Kidney epithelial cell (primary cell): Measurements from ENCODE around the gene DISC1. TPM values are rescaled to one million over a fixed set of nuclear protein-coding genes. Genes with fewer than 3 reads are reported as not detected.

Source experiments
- DNase-seq: peaks from one replicate; pipeline ENCODE4 v3.0.0-alpha.2; 2010; ENCODE audit warnings: low read depth
- H3K27me3 ChIP-seq: 2 replicates; pipeline ENCODE4 v1.6.0; 2011; ENCODE audit warnings: low read length; ENCODE audit not compliant: control insufficient read depth, insufficient read depth
- H3K36me3 ChIP-seq: 2 replicates; pipeline ENCODE4 v1.5.1; 2011; ENCODE audit warnings: low read length; ENCODE audit not compliant: control insufficient read depth, insufficient read depth
- H3K4me3 ChIP-seq: 2 replicates; pipeline ENCODE4 v1.5.1; 2011; ENCODE audit warnings: low read depth, mild to moderate bottlenecking, control low read depth, low read length
- CTCF ChIP-seq: IDR thresholded peaks from 2 replicates; pipeline ENCODE4 v1.5.1; 2011; ENCODE audit warnings: mild to moderate bottlenecking, moderate library complexity, low read length, control low read depth, inconsistent platforms; ENCODE audit not compliant: insufficient read depth, poor library complexity, severe bottlenecking
- total RNA-seq: library from RNA; depleted of rRNA; stranded (reverse); fragments of >200 nt; gene quantifications from 2 replicates; pipeline ENCODE4 v1.2.3, GENCODE V29; 2015

Gene DISC1
- total RNA-seq, 1 donor from 2014 or later: 5.8 TPM

- Histone ChIP-seq H3K4me3 (no peak overlapping the region), H3K36me3 (no peaks in the 10 kb centered on the region), H3K27me3 (peaks cover 2% of the 10 kb centered on the region)
- DNase-seq: no peak
- no peak for TF ChIP-seq CTCF
Measured at GRCh38 chr1:232057217-232057895, 430.8 kb downstream of the DISC1 start.

GRCh38 chr1:232057896-232058274 lies 431.3 kb downstream of the DISC1 start:
- H3K27me3 ChIP-seq: peaks cover 2% of the 10 kb centered on the region
- H3K4me3 ChIP-seq: no peak overlapping the region
- TF ChIP-seq CTCF: no peak
- no peaks in the 10 kb centered on the region for H3K36me3 ChIP-seq
- DNase-seq: no peak

- H3K4me3 ChIP-seq: no peak overlapping the region
- no peaks in the 10 kb centered on the region for H3K36me3 ChIP-seq
- TF ChIP-seq CTCF: no peak
- H3K27me3 ChIP-seq: peaks cover 2% of the 10 kb centered on the region
- no peak for DNase-seq
Measured at GRCh38 chr1:232059726-232060374, 433.3 kb downstream of the DISC1 start.

- no peak for DNase-seq
- Histone ChIP-seq H3K36me3 (no peaks in the 10 kb centered on the region), H3K27me3 (peaks cover 2% of the 10 kb centered on the region), H3K4me3 (no peak overlapping the region)
- no peak for TF ChIP-seq CTCF
Measured at GRCh38 chr1:232062967-232063366, 436.4 kb downstream of the DISC1 start.

GRCh38 chr1:232066521-232066920 lies 439.9 kb downstream of the DISC1 start:
- no peaks in the 10 kb centered on the region for H3K36me3 ChIP-seq
- no peak for TF ChIP-seq CTCF
- no peaks in the 10 kb centered on the region for H3K27me3 ChIP-seq
- DNase-seq: no peak
- no peak overlapping the region for H3K4me3 ChIP-seq
